H1 (cell line): ENCODE measurements around the gene MX1. TPM values are rescaled to one million over a fixed set of nuclear protein-coding genes. Genes with fewer than 3 reads are reported as not detected.

ENCODE experiments used
- KDM5A ChIP-seq: fragments of 200-600 bp; IDR thresholded peaks from 2 replicates; pipeline ENCODE4 v1.7.1; 2012; ENCODE audit warnings: mild to moderate bottlenecking, low read length, inconsistent platforms, mixed read lengths
- NANOG ChIP-seq: IDR thresholded peaks from 2 replicates; pipeline ENCODE4 v1.6.1; 2011; ENCODE audit warnings: low read length, low read depth, mild to moderate bottlenecking, inconsistent platforms; ENCODE audit not compliant: insufficient read depth, poor library complexity, severe bottlenecking
- RNF2 ChIP-seq: fragments of 200-900, 300-1000 bp; sonication (generic); IDR thresholded peaks from 2 replicates; pipeline ENCODE4 v1.7.1; 2016; ENCODE audit warnings: borderline replicate concordance, low read depth, mild to moderate bottlenecking, antibody characterized with exemption, low read length; ENCODE audit not compliant: poor library complexity, severe bottlenecking; ENCODE audit errors: missing control alignments
- USF2 ChIP-seq: IDR thresholded peaks from 2 replicates; pipeline ENCODE4 v1.6.1; 2011; ENCODE audit warnings: low read length, improper control_type of control experiment
- polyA plus RNA-seq, 7 experiments: library from polyadenylated mRNA; depleted of rRNA in 3 of 7; stranded (reverse) in 5 of 7; unstranded in 2 of 7; fragments of >200 nt in 5 of 7; fragments of 200-250 nt in 2 of 7; gene quantifications; 1 replicate in 5 of 7; 2 replicates in 1 of 7; 4 replicates in 1 of 7; pipeline versions ENCODE4 v1.2.1 to v1.2.3, GENCODE V29; 2011 to 2013; ENCODE audit warnings: missing spikeins in 2 of 7, mixed read lengths in 2 of 7
- total RNA-seq: library from RNA; stranded (reverse); fragmentation: NEBNext Ultra II Directional; extraction: Animal tissue kit (Norgen Biotek cat#: 25700); gene quantifications from 2 replicates; pipeline ENCODE4 v1.2.1, GENCODE V29; 2021

The MX1 gene
- total and polyA plus RNA-seq, 2 of the 8 experiments (the other 6 are each of a cell fraction or from before 2014, with no cell fraction given), result 3.8 to 5.7 TPM

- TF ChIP-seq NANOG (no peak), USF2 (no peak), KDM5A (no peak), RNF2 (no peak)
Measured at GRCh38 chr21:41438425-41439113, 12.5 kb downstream of the MX1 start (continued).
